Breast epithelium (tissue), 3 donors: ENCODE results near the gene STAB2.

Experiments
- CTCF ChIP-seq, 3 donors: fragments of 450-650 bp; IDR thresholded peaks; one replicate each; pipeline ENCODE4 v1.5.1; 2016 to 2017; ENCODE audit warnings: antibody characterized with exemption in 3 of 3, mild to moderate bottlenecking in 3 of 3, moderate library complexity in 3 of 3
- POLR2A ChIP-seq: fragments of 450-650 bp; IDR thresholded peaks from one replicate; pipeline ENCODE4 v1.6.1; 2016; ENCODE audit warnings: antibody characterized with exemption, mild to moderate bottlenecking, moderate library complexity
- POLR2AphosphoS5 ChIP-seq, 3 donors: sonication (generic); formaldehyde crosslinking; IDR thresholded peaks; one replicate each; pipeline ENCODE4 v1.6.1; 2017; ENCODE audit warnings: antibody characterized with exemption in 3 of 3

- TF ChIP-seq POLR2A (no peak), CTCF (IDR thresholded peaks at IDR 0.05) (no peak), POLR2AphosphoS5 (IDR thresholded peaks at IDR 0.05) (peak in 1 of 3 donors; percentile 9)
Observed at GRCh38 chr12:103799504-103799856, 212.4 kb downstream of the STAB2 start.
